GM12801 (cell line): ENCODE measurements around the gene NLRP6.

Source experiments
- TF ChIP-seq, protein P1 (sequence below): IDR thresholded peaks from one replicate; pipeline ENCODE4 v1.5.1; 2011; ENCODE audit warnings: control low read depth; ENCODE audit not compliant: insufficient read length; ENCODE audit errors: extremely low read depth

The NLRP6 gene

GRCh38 chr11:294780-295179, 16.6 kb downstream of the NLRP6 start:
- TF ChIP-seq, protein P1, sequence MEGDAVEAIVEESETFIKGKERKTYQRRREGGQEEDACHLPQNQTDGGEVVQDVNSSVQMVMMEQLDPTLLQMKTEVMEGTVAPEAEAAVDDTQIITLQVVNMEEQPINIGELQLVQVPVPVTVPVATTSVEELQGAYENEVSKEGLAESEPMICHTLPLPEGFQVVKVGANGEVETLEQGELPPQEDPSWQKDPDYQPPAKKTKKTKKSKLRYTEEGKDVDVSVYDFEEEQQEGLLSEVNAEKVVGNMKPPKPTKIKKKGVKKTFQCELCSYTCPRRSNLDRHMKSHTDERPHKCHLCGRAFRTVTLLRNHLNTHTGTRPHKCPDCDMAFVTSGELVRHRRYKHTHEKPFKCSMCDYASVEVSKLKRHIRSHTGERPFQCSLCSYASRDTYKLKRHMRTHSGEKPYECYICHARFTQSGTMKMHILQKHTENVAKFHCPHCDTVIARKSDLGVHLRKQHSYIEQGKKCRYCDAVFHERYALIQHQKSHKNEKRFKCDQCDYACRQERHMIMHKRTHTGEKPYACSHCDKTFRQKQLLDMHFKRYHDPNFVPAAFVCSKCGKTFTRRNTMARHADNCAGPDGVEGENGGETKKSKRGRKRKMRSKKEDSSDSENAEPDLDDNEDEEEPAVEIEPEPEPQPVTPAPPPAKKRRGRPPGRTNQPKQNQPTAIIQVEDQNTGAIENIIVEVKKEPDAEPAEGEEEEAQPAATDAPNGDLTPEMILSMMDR, result no peak

DNA sequence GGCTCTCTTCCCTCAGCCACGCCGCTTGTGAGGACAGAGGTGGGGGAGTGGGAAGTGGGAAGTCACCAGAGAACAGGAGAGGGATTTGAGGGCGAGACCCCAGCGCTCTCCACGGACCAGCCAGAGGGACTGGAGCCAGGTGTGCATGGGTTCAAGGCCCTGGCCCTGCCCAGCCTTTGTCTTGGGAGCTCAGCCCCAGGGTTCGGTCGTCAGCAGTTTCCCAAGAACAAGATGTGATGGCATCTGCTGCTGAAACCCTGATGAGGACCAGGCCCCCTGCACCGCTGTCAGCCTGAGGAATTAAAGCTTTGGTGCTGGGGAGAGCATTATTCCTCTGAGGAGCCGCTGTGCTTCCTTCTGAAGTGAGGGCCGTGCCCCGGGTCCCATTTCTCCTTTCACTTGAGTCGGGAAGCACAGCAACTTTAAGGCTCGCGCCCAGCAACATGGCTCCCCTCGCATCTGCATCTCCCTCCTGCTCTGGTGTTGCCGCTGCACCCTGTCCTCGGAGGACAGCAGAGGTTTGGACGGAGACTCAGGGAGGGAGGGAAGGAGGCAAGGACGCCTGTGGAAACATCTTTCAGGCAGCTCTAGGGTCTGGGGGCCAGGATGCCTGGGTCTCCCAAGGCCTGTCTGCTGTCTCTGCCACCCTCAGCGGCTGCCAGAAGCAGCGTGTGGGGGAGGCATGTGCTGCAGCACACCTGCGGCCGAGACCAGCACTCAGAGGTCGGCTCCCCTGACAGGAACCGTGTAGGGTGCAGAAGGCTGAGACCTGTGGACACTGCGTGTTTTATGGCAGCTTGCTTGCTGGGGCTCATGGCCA, 17.4 kb downstream of the NLRP6 start:
- TF ChIP-seq, protein P1, result no peak

- TF ChIP-seq, protein P1, result no peak
These were observed 18.2 kb downstream of the NLRP6 start for GRCh38 chr11:296171-297050.

DNA sequence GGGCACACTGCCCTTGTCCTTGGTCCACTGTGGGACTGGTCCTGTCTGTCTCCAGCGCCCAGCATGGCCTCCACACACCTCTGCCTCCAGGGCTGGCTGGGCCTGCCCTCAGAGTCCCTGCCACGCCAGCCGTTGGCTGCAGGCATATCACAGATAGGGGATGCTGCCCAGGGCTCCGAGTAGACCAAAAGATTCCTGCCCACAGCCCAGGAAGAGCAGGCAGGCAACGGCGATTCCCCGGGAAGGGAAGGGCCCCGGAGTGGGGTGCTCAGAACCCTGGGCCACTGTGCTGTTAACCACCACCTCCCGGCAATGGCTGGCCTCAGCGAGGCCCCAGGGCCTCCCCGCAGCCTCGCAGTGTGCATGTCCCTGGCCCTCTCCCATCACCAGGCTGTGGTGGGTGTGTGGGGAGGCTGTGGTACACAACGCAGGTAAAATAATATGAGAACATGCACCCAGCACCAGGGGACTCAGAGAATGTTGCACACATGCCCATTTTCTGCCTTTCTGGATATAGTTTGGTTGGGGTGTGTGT, 18.9 kb downstream of the NLRP6 start:
- TF ChIP-seq, protein P1, result no peak

DNA sequence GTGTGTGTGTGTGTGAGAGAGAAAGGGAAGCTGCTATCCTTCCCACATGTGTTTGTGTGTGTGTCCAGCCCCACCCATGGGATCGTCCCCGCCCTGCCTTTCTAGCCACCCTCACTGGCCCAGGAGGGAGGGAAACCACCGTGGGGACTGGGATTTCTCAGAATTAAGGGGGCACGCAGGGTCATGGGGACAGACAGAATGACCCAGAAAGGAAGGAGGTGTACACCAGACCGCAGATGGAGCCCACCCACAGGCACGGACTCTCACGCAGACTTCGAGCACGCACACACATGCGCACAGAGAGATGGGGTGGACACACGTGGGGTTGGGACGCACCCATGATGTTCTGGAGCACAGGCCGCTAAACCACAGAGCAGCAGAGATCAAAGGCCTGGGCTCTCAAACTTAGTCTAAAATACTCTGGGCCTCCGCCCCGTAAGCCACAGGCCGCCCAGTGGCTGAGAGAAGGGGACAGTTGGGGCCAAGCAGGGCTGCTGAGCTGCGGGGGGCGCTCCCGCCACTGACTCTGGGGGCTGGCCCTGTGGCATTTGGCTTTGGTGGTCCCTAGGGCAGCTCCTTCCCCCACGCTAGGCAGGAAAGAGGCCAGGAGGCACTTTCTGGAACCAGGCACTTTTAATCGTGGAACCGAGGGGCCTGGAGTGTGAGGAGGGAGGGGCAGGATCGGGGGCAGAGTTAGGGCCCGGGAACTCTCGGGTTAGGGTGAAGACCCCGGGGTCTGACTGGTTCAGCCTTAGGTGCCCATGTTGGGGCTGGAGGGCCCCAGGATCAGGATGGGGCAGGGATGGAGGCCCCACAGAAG, 19.6 kb downstream of the NLRP6 start:
- TF ChIP-seq, protein P1, result no peak

- TF ChIP-seq, protein P1, result no peak
These were observed 20.3 kb downstream of the NLRP6 start for GRCh38 chr11:298406-299065.
